GM23338 (cell line): Measurements from ENCODE around the gene PODN. TPM values are rescaled to one million over a fixed set of nuclear protein-coding genes. Genes with fewer than 3 reads are reported as not detected.

ENCODE experiments used
- ATAC-seq: fragments of 200-7000 bp; cut with Tn5 transposase; 3 replicates; pipeline ENCODE4 v1.9.1; 2020
- DNase-seq: peaks from one replicate; pipeline ENCODE4 v3.0.0-alpha.2; 2015; ENCODE audit warnings: low spot score
- H2AFZ ChIP-seq: fragments of 200-600 bp; sonication (generic); 2 replicates; pipeline ENCODE4 v1.8.0; 2016; ENCODE audit warnings: antibody characterized with exemption, mild to moderate bottlenecking, moderate library complexity
- H3F3A ChIP-seq: fragments of 200-600 bp; sonication (generic); replicated peaks from 2 replicates; pipeline ENCODE4 v1.8.0; 2017; ENCODE audit warnings: antibody characterized with exemption, mixed run types, low read depth
- H3K27ac ChIP-seq: fragments of 200-600 bp; sonication (generic); 2 replicates; pipeline ENCODE4 v1.6.1; 2016; ENCODE audit warnings: low read depth
- H3K27me3 ChIP-seq: fragments of 200-600 bp; sonication (generic); 2 replicates; pipeline ENCODE4 v1.8.0; 2016; ENCODE audit warnings: mild to moderate bottlenecking, mixed run types, moderate library complexity; ENCODE audit not compliant: insufficient read depth
- H3K36me3 ChIP-seq: fragments of 200-600 bp; sonication (generic); 2 replicates; pipeline ENCODE4 v1.8.0; 2016; ENCODE audit warnings: mild to moderate bottlenecking; ENCODE audit not compliant: insufficient read depth
- H3K4me1 ChIP-seq: fragments of 200-600 bp; sonication (generic); 2 replicates; pipeline ENCODE4 v1.8.0; 2016; ENCODE audit warnings: mild to moderate bottlenecking, moderate library complexity; ENCODE audit not compliant: insufficient read depth
- H3K4me2 ChIP-seq: fragments of 200-600 bp; sonication (generic); 2 replicates; pipeline ENCODE4 v1.7.1; 2017; ENCODE audit warnings: mixed run types
- H3K4me3 ChIP-seq: fragments of 200-600 bp; sonication (generic); 2 replicates; pipeline ENCODE4 v1.6.1; 2016; ENCODE audit warnings: mixed run types
- H3K79me2 ChIP-seq: fragments of 200-600 bp; sonication (generic); replicated peaks from 2 replicates; pipeline ENCODE4 v1.8.0; 2017; ENCODE audit warnings: mild to moderate bottlenecking; ENCODE audit not compliant: insufficient read depth
- H3K9me2 ChIP-seq: fragments of 200-600 bp; sonication (generic); 2 replicates; pipeline ENCODE4 v1.8.0; 2017; ENCODE audit not compliant: insufficient read depth
- H4K20me1 ChIP-seq: fragments of 200-600 bp; sonication (generic); replicated peaks from 2 replicates; pipeline ENCODE4 v1.8.0; 2017; ENCODE audit warnings: mild to moderate bottlenecking; ENCODE audit not compliant: insufficient read depth
- H3K27ac Mint-ChIP-seq: 2 replicates; pipeline ENCODE4 v1.8.0; 2020; ENCODE audit warnings: inconsistent platforms, mild to moderate bottlenecking, moderate library complexity, mixed read lengths
- H3K27me3 Mint-ChIP-seq: 3 replicates; pipeline ENCODE4 v1.8.0; 2022; ENCODE audit warnings: low read depth, mild to moderate bottlenecking, moderate library complexity, mixed read lengths, inconsistent platforms; ENCODE audit not compliant: insufficient read depth, poor library complexity
- H3K36me3 Mint-ChIP-seq: 3 replicates; pipeline ENCODE4 v1.8.0; 2021; ENCODE audit warnings: low read depth, mild to moderate bottlenecking, inconsistent platforms, moderate library complexity, mixed read lengths
- H3K4me1 Mint-ChIP-seq: 3 replicates; pipeline ENCODE4 v1.8.0; 2020; ENCODE audit warnings: mild to moderate bottlenecking, inconsistent platforms, mixed read lengths
- H3K4me3 Mint-ChIP-seq: 3 replicates; pipeline ENCODE4 v1.8.0; 2021; ENCODE audit warnings: moderate library complexity, mild to moderate bottlenecking, inconsistent platforms, mixed read lengths
- H3K9me3 Mint-ChIP-seq: 3 replicates; pipeline ENCODE4 v1.8.0; 2020; ENCODE audit warnings: moderate library complexity, mild to moderate bottlenecking, inconsistent platforms, mixed read lengths
- CREB1 ChIP-seq: fragments of 250-450 bp; sonication (Bioruptor Pico); IDR thresholded peaks from 2 replicates; pipeline ENCODE4 v1.5.0; 2020; ENCODE audit warnings: low read depth, mild to moderate bottlenecking, moderate library complexity
- CTCF ChIP-seq, 2 experiments: fragments of 200-600 bp in 1 of 2; sonication (generic) in 1 of 2; conservative IDR thresholded peaks; 2 replicates each; pipeline versions ENCODE4 v1.5.1 to v1.6.1; 2016 to 2017; ENCODE audit warnings: antibody characterized with exemption in 2 of 2, low read depth in 2 of 2, mild to moderate bottlenecking in 2 of 2, moderate library complexity in 1 of 2
- EZH2phosphoT487 ChIP-seq: fragments of 200-600 bp; sonication (generic); IDR thresholded peaks from one replicate; pipeline ENCODE4 v1.8.1; 2018; ENCODE audit warnings: antibody characterized with exemption; ENCODE audit not compliant: unreplicated experiment
- JUNB ChIP-seq: IDR thresholded peaks from one replicate; pipeline ENCODE4 v1.6.1; 2016; ENCODE audit warnings: antibody characterized with exemption; ENCODE audit not compliant: unreplicated experiment
- STAT1 ChIP-seq: IDR thresholded peaks from one replicate; pipeline ENCODE4 v1.6.1; 2016; ENCODE audit warnings: antibody characterized with exemption; ENCODE audit not compliant: unreplicated experiment
- ZNF114 ChIP-seq: fragments of 250-450 bp; sonication (Bioruptor Pico); IDR thresholded peaks from 2 replicates; pipeline ENCODE4 v1.5.0; 2020; ENCODE audit warnings: mild to moderate bottlenecking, moderate library complexity
- ZNF331 ChIP-seq: fragments of 250-450 bp; sonication (Bioruptor Pico); IDR thresholded peaks from 2 replicates; pipeline ENCODE4 v1.5.0; 2020; ENCODE audit warnings: low read depth, mild to moderate bottlenecking, moderate library complexity
- ZNF462 ChIP-seq: fragments of 250-450 bp; sonication (Bioruptor Pico); IDR thresholded peaks from 2 replicates; pipeline ENCODE4 v1.5.0; 2020; ENCODE audit warnings: mild to moderate bottlenecking, moderate library complexity
- polyA plus RNA-seq: library from polyadenylated mRNA; unstranded; fragments of >200 nt; fragmentation: Nextera tagmentation; extraction: Ambion mirVana; gene quantifications from 2 replicates; pipeline ENCODE4 v1.2.1, GENCODE V29; 2016
- total RNA-seq: library from RNA; depleted of rRNA; stranded (reverse); fragments of >200 nt; shearing (Covaris generic); gene quantifications from 2 replicates; pipeline ENCODE4 v1.2.3, GENCODE V29; 2014

PODN gene
- total and polyA plus RNA-seq, 2 experiments from 2014 or later = 0.16 to 0.24 TPM

GRCh38 chr1:53125122-53125521 lies 63.1 kb downstream of the PODN start (continued):
- no peak for TF ChIP-seq ZNF462 (CRISPR knock-in tag)
- TF ChIP-seq ZNF331 (CRISPR knock-in tag) = no peak
- TF ChIP-seq ZNF114 (CRISPR knock-in tag) = no peak
- TF ChIP-seq CREB1 (CRISPR knock-in tag) = no peak
- TF ChIP-seq EZH2phosphoT487 = no peak

GRCh38 chr1:53125623-53126360 lies 63.8 kb downstream of the PODN start:
- Mint-ChIP-seq H3K27ac (no peak overlapping the region), H3K27me3 (peaks cover 3% of the 10 kb centered on the region), H3K4me3 (no peak overlapping the region), H3K36me3 (peaks cover 3% of the 10 kb centered on the region; the same call in 1 of the 3 replicates), H3K4me1 (peaks cover 16% of the 10 kb centered on the region), H3K9me3 (no peaks in the 10 kb centered on the region)
- ATAC-seq (no peak; the same call in 2 of the 3 replicates), DNase-seq (no peak)
- no peaks in the 10 kb centered on the region for H4K20me1 ChIP-seq
- H2AFZ ChIP-seq = 0 out of 2 replicates have a peak overlapping the region, but pooled peaks have one; percentile 47
- no peaks in the 10 kb centered on the region for H3K79me2 ChIP-seq
- no peaks in the 10 kb centered on the region for H3K4me1 ChIP-seq
- H3K9me2 ChIP-seq = no peaks in the 10 kb centered on the region
- H3F3A ChIP-seq = no peaks in the 10 kb centered on the region
- H3K27me3 ChIP-seq = no peaks in the 10 kb centered on the region
- H3K4me2 ChIP-seq = no peak overlapping the region
- no peak overlapping the region for H3K27ac ChIP-seq
- 0 out of 4 replicates have a peak, but pooled peaks of 1 of the 2 experiments have one; percentile 9 for TF ChIP-seq CTCF (conservative IDR thresholded peaks at IDR 0.05; ENCODE audit: low read depth in 2 of 2)
- TF ChIP-seq STAT1 = no peak
- no peak for TF ChIP-seq JUNB
- no peak for TF ChIP-seq ZNF114 (CRISPR knock-in tag)
- H3K36me3 ChIP-seq = no peaks in the 10 kb centered on the region
- no peak overlapping the region for H3K4me3 ChIP-seq
